ENCODE data around the gene KIAA1958. TPM values are rescaled to one million over a fixed set of nuclear protein-coding genes. Genes with fewer than 3 reads are reported as not detected.
"Not testable (repeated sequence)": the region's sequence is repeated elsewhere in the genome, so short reads cannot be mapped to it uniquely, and the experiment has no call there.

Gene KIAA1958
- total RNA-seq, 2 donors from 2014 or later, result 9.0 to 10.6 TPM

- Histone ChIP-seq H3K4me3 (no peak overlapping the region), H3K4me1 (no peaks in the 10 kb centered on the region), H3K9ac (ENCODE audit: low read depth in 2 of 2, low read length in 2 of 2) (no peak overlapping the region), H3K27ac (no peak overlapping the region), H3K9me3 (no peaks in the 10 kb centered on the region), H3K36me3 (no peaks in the 10 kb centered on the region), H3K27me3 (no peaks in the 10 kb centered on the region)
- no peak for TF ChIP-seq CTCF (IDR thresholded peaks at IDR 0.05)
- intact Hi-C loops (cut with DNase I), result no loop called here
- no peak for DNase-seq
Observed at GRCh38 chr9:112505086-112505485, 18.5 kb downstream of the KIAA1958 start.

- H3K9me3 ChIP-seq, result no peaks in the 10 kb centered on the region
- H3K9ac ChIP-seq (ENCODE audit: low read depth in 2 of 2, low read length in 2 of 2), result no peak overlapping the region
- TF ChIP-seq CTCF (IDR thresholded peaks at IDR 0.05), result no peak
- DNase-seq, result peak; percentile 22
- intact Hi-C loops (cut with DNase I), result no loop called here
- H3K4me1 ChIP-seq, result no peaks in the 10 kb centered on the region
- H3K27me3 ChIP-seq, result no peaks in the 10 kb centered on the region
- no peaks in the 10 kb centered on the region for H3K36me3 ChIP-seq
- H3K27ac ChIP-seq, result no peak overlapping the region
- no peak overlapping the region for H3K4me3 ChIP-seq
Observed at GRCh38 chr9:112505607-112506006, 19.0 kb downstream of the KIAA1958 start.

DNA sequence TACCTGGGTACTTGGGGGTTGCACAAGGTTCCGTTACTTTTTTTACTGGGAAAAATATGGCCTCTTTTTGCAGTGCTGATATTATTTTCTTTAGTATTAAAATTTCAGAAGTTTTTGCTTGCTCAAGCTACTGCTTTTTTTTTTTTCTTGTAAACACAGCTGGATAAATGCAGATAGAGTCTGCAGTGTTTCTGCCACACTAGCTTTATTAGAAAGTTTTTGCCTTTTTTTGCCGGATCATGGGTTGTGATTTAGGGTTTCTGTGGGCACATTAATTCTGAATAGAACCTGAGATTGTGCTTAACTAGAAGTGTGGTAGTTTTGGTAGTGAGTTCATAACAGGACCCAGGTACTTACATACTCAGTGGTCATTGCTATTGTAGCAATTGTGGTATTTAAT is 19.9 kb downstream of the KIAA1958 start:
- no peak for TF ChIP-seq CTCF (IDR thresholded peaks at IDR 0.05)
- Histone ChIP-seq H3K27me3 (no peaks in the 10 kb centered on the region), H3K36me3 (no peaks in the 10 kb centered on the region), H3K4me1 (no peaks in the 10 kb centered on the region), H3K4me3 (no peak overlapping the region), H3K27ac (no peak overlapping the region), H3K9me3 (no peaks in the 10 kb centered on the region), H3K9ac (ENCODE audit: low read depth in 2 of 2, low read length in 2 of 2) (no peak overlapping the region)
- intact Hi-C loops (cut with DNase I), result no loop called here
- DNase-seq, result no peak

GRCh38 chr9:112507001-112507680 is 20.5 kb downstream of the KIAA1958 start:
- TF ChIP-seq CTCF (IDR thresholded peaks at IDR 0.05), result no peak
- Histone ChIP-seq H3K4me3 (no peak overlapping the region), H3K4me1 (no peaks in the 10 kb centered on the region), H3K9ac (ENCODE audit: low read depth in 2 of 2, low read length in 2 of 2) (no peak overlapping the region), H3K27ac (no peak overlapping the region), H3K27me3 (no peaks in the 10 kb centered on the region), H3K9me3 (no peaks in the 10 kb centered on the region), H3K36me3 (no peaks in the 10 kb centered on the region)
- intact Hi-C loops (cut with DNase I), result no loop called here
- no peak for DNase-seq

DNA sequence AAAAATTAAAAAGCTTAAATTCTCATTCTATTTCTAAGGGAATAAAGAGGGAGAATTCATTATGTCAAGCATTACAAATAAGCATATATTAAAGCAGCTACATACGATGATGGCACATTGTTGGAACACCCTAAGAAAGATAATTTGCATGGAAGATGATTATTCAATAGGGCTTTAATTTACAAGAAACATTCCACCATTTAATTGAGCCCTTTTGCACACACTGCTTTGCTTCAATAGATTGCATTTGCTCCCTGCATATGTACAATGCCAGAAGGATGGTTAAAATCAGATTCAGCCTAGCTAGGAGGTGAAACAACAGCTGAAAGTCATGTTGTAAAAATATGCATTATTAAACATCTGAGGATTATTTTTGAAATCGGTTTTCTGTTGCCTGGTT is 21.8 kb downstream of the KIAA1958 start:
- intact Hi-C loops (cut with DNase I), result no loop called here
- H3K4me3 ChIP-seq, result no peak overlapping the region
- no peak overlapping the region for H3K27ac ChIP-seq
- H3K9ac ChIP-seq (ENCODE audit: low read depth in 2 of 2, low read length in 2 of 2), result no peak overlapping the region
- H3K36me3 ChIP-seq, result no peaks in the 10 kb centered on the region
- no peaks in the 10 kb centered on the region for H3K4me1 ChIP-seq
- no peaks in the 10 kb centered on the region for H3K27me3 ChIP-seq
- no peak for TF ChIP-seq CTCF (IDR thresholded peaks at IDR 0.05)
- no peak for DNase-seq
- H3K9me3 ChIP-seq, result no peaks in the 10 kb centered on the region

DNA sequence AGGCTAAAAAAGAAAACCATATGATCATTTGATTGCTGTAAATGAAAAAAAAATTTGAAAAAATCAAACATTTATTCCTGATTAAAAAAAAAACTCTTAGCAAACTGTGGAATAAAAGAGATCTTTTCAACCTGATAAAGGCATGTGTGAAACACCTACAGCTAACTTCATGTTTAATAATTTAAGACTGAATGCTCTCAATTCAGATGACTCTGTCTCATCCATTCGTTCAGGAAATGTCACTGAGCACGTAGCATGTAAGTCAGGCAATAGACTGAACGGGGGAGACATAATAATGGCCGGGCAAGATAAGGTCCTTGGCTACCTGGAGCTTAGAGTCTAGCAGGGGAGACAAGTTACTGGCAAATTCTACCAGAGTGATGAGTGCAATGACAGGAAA is 25.8 kb downstream of the KIAA1958 start:
- H3K27me3 ChIP-seq; H3K4me1 ChIP-seq; H3K9me3 ChIP-seq; H3K4me3 ChIP-seq; DNase-seq; intact Hi-C loops (cut with DNase I); H3K36me3 ChIP-seq; H3K27ac ChIP-seq; H3K9ac ChIP-seq (ENCODE audit: low read depth in 2 of 2, low read length in 2 of 2): not testable (repeated sequence)
